NCI-H2081 (cell line): ENCODE results near the gene BMPR1B.

Experiments
- DNase-seq, 2 experiments: peaks; one replicate each; lab custom pipeline; 2025; lab: John Stamatoyannopoulos, UW

BMPR1B gene

GRCh38 chr4:94757192-94758140, at the start of gene BMPR1B:
TSS of gene BMPR1B (plus strand) at chr4:94757955. CDS start at chr4:95104425, 346,470 bp downstream.
- DNase-seq = no peak

DNA sequence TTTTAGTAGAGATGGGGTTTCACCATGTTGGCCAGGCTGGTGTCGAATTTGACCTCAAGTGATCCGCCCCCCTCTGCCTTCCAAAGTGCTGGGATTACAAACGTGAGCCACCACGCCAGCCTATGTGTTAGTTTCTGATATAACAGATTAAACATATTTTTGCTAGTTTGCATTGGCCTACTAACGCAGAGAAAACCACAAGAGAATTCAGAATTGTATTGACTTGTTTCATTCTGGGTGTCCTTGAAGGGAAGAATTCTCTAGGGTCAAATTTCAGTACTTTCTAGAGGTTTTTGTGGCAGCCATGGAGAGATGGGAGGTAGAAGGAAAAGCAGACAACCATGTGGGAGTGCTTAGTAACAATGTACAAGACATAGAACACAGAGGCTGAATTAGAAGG, 46.1 kb upstream of the BMPR1B start:
- no peak for DNase-seq

DNA sequence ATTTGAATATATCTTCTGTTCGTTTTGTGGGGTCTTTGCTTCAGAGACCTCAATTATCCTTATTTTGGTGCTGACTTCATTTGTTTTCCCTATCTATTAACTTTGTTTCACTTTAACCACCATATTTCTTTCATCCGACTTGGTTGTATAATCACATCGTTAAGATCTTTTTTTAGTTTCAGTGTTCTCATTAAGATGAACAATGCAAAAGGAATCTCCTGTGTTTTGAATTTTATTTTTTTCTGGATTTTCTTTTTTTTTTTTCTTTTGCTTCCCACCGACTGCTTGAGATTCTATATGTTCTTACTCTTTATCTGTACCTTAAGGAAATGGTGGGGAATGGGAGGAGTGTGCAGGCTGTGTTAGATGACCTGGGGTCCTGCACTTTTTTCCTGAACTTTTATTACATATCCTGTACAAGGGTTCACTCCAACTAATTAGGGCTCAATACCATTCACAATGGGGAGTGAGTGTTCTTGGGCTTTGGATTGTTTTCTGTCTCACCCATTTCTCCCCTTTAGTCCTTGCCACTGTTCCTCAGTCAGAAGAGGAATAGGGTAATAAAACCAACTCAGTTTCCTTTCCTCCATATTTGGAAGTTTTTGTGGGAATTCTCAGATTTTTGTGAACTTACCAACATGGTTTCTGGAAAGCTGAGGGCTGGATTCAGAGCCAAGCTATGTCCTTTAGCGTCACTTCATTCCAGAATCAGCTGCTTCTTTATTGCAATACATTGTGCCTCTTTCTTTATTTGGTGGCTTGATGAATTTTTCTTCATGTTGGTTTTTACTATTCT, 43.2 kb upstream of the BMPR1B start:
- DNase-seq = no peak

- no peak for DNase-seq
These were observed 42.0 kb upstream of the BMPR1B start for GRCh38 chr4:94715726-94716125.

GRCh38 chr4:94721310-94721709, 36.4 kb upstream of the BMPR1B start:
- no peak for DNase-seq

DNA sequence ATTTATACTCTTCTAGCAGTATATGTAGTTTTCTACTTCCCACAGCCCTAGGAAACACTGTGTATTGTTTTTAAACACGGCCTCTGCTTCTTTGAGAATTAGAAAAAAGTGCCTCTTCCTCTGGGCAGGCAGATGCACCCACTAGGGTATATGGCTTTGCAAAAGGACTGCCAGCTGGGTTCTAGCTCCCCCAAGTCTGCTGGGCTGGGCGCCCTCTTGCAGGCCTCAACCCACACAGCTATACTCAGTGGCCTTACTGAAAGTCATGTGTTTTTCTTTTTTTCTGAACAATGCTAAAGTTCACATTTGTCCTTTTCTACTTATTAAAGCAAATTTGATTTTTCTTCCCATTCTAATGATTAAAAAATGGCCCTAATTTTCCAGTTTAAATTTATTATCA, 35.5 kb upstream of the BMPR1B start:
- DNase-seq = no peak

GRCh38 chr4:94722748-94723147, 35.0 kb upstream of the BMPR1B start:
- DNase-seq = no peak

DNA sequence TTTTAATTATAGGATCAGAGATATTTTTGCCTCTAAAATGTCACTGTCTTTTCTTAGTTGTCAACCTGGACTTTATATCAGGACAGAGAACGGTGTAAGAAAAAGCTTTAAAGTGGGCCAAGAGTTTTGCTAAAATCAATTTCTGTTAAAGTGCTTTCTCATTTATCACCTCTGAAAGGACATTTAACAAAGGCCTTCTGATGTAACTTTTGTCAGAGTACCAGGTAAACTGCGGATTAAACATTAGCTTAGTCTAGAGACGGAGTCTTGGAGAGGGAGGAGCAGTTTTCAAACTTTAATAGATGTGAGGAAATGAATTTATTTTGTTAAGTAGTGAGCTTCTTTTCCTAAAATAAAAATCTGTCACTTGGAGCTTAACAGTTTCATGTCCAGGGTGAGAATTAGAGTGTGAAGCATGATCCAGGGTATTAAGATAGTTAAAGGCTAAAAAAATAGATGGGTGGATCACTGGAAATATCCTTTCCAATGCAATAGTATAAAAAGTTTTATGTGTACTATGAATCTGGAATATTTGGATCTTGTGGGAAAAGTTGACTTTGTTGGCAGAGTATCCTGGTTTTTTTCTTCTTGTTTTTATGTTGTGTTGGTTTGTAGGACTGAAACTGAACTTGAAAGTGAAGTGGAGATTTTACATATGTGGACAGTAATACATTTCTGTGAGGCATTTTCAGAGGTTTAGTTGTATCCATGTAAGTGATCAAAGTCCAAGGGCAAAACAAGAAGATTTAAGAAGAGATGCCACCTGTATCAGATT, 33.6 kb upstream of the BMPR1B start:
- no peak for DNase-seq

- DNase-seq = no peak
These were observed 31.1 kb upstream of the BMPR1B start for GRCh38 chr4:94726524-94727123.

- DNase-seq = no peak
These were observed 29.5 kb upstream of the BMPR1B start for GRCh38 chr4:94728056-94728766.

DNA sequence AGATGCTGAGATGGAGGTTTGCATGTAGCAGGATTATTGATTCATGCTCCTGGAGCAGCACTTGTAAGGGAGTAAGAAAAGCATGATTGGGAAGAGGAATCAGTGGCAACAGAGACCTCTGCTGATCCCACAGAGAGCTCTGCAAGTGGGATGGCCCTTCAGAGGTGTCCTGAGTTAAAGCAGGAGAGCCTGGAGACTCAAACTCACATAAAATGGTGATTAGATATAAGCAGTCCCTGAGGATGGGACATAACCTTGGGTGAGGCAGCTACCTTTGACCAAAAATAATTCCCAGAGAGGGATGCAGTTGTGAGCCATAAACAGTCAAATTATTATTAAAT, 25.4 kb upstream of the BMPR1B start:
- DNase-seq = no peak

DNA sequence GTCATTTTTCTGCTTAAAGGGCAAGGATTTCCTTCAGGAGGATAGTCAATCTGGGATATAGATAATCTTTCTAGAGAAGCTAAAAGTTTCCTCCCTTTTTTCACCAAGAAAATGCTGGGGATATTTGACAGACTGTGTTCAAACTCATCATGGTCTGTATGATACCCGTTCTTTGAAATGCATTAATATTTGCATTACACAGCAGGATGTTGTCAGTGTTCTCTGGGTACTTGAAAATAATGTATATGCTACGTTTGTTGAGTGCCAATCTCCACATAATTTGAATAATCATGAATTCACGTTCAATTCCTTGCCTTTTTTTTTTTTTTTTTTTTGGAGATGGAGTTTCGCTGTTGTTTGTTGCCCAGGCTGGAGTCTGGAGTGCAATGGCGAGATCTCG, 18.0 kb upstream of the BMPR1B start:
- DNase-seq = no peak

DNA sequence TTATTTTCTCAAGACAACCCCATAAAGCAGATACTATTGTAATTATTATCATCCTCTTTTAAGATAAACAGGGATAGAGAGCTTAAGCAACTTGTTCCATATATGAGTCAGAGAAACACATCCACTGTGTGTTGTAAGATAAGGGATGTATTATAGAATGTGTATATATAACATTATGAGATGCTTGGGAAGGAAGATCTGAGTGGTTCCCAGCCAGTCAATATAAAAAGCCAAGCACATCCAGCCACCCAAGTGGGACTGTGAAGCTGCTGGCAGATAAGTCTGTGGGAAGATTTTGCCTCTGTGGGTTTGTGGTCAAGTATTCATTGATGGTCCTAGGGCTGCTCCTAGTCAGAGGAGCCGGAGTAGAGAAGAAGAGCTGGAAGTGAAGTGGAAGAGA, 16.5 kb upstream of the BMPR1B start:
- no peak for DNase-seq

- DNase-seq = no peak
These were observed 13.9 kb upstream of the BMPR1B start for GRCh38 chr4:94743838-94744237.

DNA sequence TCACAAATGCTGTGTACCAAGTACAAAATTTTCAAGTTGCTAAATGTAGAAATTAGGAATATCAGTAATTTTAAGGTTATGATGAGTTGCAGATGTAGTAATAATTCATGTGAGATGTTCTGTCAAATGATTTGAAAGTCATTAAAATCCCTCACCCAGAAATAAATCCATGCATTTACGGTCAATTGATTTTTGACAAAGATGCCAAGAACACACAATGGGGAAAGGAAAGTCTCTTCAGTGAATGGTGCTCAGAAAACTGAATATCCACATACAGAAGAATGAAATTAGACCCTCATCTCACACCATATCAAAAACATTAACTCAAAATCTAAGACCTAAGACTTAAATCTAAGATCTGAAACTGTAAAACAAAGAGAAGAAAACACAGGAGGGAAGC, 12.9 kb upstream of the BMPR1B start:
- DNase-seq = peak in 1 of 2 experiments; percentile 52

GRCh38 chr4:94746746-94747145, 11.0 kb upstream of the BMPR1B start:
- DNase-seq = no peak

DNA sequence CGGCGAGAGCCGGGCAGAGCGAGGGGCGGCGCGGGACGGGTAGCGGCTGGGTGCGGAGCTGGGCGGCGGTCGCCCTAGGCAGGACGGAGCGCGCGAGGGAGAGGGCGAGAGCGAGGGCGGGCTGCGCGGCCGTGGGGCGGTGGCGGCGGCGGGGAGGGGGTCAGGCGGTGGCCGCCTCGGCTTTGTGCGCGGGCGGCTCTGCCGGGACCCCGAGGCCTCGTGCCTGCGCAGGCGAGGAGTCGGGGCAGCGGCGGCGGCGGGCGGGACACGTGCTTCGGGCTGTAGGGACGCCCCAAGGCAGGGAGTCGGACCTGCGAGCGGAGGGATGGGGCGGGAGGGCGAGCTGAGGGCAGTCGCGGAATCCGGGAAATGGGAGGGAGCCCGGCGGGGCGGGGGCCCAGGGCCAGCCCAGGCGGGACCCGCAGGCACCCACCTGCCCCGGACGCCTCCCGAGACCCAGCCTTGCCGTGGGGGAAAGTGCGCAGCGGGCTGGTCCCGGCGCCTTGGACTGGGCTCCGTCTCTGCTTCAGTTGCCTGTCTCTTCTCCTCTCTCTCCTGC, 465 bp downstream of the BMPR1B start:
- DNase-seq = no peak

DNA sequence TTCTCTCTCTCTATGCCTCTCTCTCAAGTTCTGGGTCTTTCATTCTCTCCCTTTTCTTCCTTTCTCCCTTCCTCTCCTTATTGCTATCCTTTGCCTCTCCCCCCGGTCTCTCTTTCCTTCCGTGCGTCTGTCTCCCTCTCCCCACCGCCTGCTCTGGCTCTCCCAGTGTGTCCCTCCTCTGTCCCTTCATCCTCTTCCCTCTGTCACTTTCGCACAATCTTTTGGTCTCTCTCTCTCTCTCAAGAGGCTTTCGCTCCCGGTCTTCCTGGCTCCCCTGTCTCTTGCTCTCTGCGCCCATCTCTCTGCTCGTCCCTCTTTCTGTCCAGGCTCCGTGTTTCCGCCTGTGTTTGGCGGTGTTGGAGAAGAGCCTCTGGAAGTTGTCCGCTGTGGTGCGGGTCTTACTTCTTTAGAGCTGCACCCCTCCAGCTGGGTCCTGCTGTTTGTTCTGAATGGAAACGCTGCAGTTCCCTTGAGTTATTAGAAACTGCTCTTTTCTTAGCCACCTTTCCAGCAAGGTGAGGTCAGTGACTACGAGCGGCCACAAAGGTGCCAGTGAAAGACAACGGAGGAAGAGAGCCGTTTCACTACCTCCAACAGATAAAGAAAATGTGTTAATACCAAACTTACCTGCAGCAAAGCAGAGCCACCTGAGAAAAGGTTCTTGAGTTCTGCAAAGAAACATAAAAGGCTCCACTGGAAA, 1.1 kb downstream of the BMPR1B start:
- no peak for DNase-seq

GRCh38 chr4:94759767-94760211, 2.0 kb downstream of the BMPR1B start:
- no peak for DNase-seq

GRCh38 chr4:94762326-94762725, 4.6 kb downstream of the BMPR1B start:
- DNase-seq = no peak
